Measurements from ENCODE around the gene ZBTB7A.

The ZBTB7A gene

GRCh38 chr19:4036576-4037300 lies 30.0 kb downstream of the ZBTB7A start:
- DNase-seq (ENCODE audit: low spot score): no peak

- DNase-seq (ENCODE audit: low spot score): no peak
These were observed 31.1 kb downstream of the ZBTB7A start for GRCh38 chr19:4035582-4035981.

- DNase-seq (ENCODE audit: low spot score): no peak
These were observed 31.6 kb downstream of the ZBTB7A start for GRCh38 chr19:4035018-4035566.

- DNase-seq (ENCODE audit: low spot score): no peak
These were observed 32.4 kb downstream of the ZBTB7A start for GRCh38 chr19:4034048-4035017.

GRCh38 chr19:4033028-4033956 lies 33.4 kb downstream of the ZBTB7A start:
- DNase-seq (ENCODE audit: low spot score): no peak

GRCh38 chr19:4032436-4032835 lies 34.3 kb downstream of the ZBTB7A start:
- DNase-seq (ENCODE audit: low spot score): no peak

GRCh38 chr19:4031420-4031819 lies 35.3 kb downstream of the ZBTB7A start:
- no peak for DNase-seq (ENCODE audit: low spot score)

- DNase-seq (ENCODE audit: low spot score): no peak
These were observed 35.7 kb downstream of the ZBTB7A start for GRCh38 chr19:4030981-4031380.

- no peak for DNase-seq (ENCODE audit: low spot score)
These were observed 36.1 kb downstream of the ZBTB7A start for GRCh38 chr19:4030552-4030951.

- DNase-seq (ENCODE audit: low spot score): no peak
These were observed 37.5 kb downstream of the ZBTB7A start for GRCh38 chr19:4029247-4029614.

- DNase-seq (ENCODE audit: low spot score): no peak
These were observed 38.1 kb downstream of the ZBTB7A start for GRCh38 chr19:4028334-4029246.

- DNase-seq (ENCODE audit: low spot score): no peak
These were observed 39.6 kb downstream of the ZBTB7A start for GRCh38 chr19:4027146-4027545.

- no peak for DNase-seq (ENCODE audit: low spot score)
These were observed 41.4 kb downstream of the ZBTB7A start for GRCh38 chr19:4025317-4025716.

GRCh38 chr19:4023600-4024398 lies 42.9 kb downstream of the ZBTB7A start:
- no peak for DNase-seq (ENCODE audit: low spot score)

GRCh38 chr19:4019578-4019977 lies 47.1 kb downstream of the ZBTB7A start:
- DNase-seq (ENCODE audit: low spot score): no peak

- no peak for DNase-seq (ENCODE audit: low spot score)
These were observed 47.8 kb downstream of the ZBTB7A start for GRCh38 chr19:4018775-4019504.

- no peak for DNase-seq (ENCODE audit: low spot score)
These were observed 48.5 kb downstream of the ZBTB7A start for GRCh38 chr19:4018140-4018613.

- no peak for DNase-seq (ENCODE audit: low spot score)
These were observed 49.6 kb downstream of the ZBTB7A start for GRCh38 chr19:4016903-4017638.
